ENCODE measurements around the gene PABPN1L. TPM values are rescaled to one million over a fixed set of nuclear protein-coding genes. Genes with fewer than 3 reads are reported as not detected.

PABPN1L gene
- total RNA-seq, 2 experiments from 2014 or later, result not detected

DNA sequence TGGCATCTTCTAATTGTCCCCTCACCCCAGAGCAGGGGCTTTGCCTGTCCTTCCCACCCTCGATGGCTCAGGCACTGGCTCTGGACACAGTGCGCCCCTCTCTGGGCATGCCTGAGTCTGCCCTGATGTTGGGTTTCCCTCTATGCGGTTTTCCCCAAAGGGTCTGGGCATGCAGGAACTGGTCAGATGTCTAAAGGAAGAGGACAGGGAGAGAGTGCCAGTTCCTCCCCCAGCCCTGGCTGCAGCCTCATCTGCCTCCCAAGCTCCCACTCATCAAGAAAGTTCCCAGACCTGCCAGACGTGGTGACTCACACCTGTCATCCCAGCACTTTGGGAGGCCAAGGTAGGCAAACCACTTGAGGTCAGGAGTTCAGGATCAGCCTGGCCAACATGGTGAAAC, 41.3 kb upstream of the PABPN1L start:
- ChIA-PET POLR2A (no interaction called here), CTCF (no interaction called here)
- Mint-ChIP-seq H3K4me1 (no peaks in the 10 kb centered on the region), H3K27ac (no peak overlapping the region), H3K36me3 (ENCODE audit: low read depth) (no peaks in the 10 kb centered on the region), H3K4me3 (no peak overlapping the region), H3K9me3 (no peaks in the 10 kb centered on the region), H3K27me3 (no peaks in the 10 kb centered on the region)
- no peak for DNase-seq

DNA sequence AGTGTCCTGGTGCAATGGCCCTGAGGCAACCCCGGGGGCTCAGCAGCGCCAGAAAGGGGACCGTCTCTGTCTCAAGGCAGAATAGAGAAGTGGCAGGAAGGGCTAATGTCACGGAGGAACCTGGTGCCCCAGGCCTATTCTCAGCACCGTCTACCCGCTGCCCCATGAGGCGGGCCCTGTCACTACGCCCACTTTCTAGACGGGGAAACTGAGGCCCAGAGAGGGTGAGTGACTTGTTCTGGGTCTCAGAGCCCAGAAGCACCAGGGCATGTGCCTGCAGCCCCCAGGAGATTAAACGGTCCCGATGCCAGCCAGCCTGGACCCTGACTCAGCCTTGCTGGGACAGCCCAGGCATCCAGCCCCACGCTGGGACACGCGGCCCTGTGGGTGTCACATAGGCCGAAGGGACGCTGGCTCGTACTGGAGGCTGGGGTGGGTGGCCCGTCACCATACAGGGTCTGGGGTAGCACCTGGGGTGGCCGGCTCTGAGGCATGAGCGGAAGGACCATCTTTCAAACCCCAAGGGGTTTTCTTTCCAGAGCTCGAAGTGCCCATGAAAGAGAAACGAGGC, 40.2 kb upstream of the PABPN1L start:
- ChIA-PET POLR2A (no interaction called here), CTCF (no interaction called here)
- no peaks in the 10 kb centered on the region for H3K27me3 Mint-ChIP-seq
- no peak overlapping the region for H3K27ac Mint-ChIP-seq
- H3K4me1 Mint-ChIP-seq, result no peaks in the 10 kb centered on the region
- no peaks in the 10 kb centered on the region for H3K36me3 Mint-ChIP-seq (ENCODE audit: low read depth)
- H3K4me3 Mint-ChIP-seq, result no peak overlapping the region
- DNase-seq, result no peak
- no peaks in the 10 kb centered on the region for H3K9me3 Mint-ChIP-seq

DNA sequence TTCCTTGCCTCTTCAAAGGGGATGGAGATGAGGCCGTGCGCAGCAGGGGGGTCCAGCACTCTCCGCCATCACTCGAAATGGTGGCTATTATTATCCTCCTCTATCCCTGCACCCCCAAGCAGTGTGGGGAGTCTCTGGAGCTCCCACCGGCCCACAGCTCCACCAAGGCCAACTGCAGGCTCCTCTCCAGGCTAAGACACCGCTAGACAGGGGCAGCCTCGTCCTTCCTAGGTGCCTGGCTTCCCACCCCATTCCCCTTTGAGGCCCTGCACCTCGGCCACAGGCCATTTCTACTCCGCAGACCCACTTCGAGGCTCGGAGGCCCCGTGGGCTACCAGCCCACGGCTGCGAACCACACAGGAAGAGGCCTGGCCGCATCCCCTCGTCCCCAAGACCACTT, 39.6 kb upstream of the PABPN1L start:
- POLR2A ChIA-PET, result no interaction called here
- H3K4me3 Mint-ChIP-seq, result no peak overlapping the region
- no peak overlapping the region for H3K27ac Mint-ChIP-seq
- CTCF ChIA-PET, result no interaction called here
- no peak for DNase-seq
- no peaks in the 10 kb centered on the region for H3K4me1 Mint-ChIP-seq
- H3K9me3 Mint-ChIP-seq, result no peaks in the 10 kb centered on the region
- H3K27me3 Mint-ChIP-seq, result no peaks in the 10 kb centered on the region
- H3K36me3 Mint-ChIP-seq (ENCODE audit: low read depth), result no peaks in the 10 kb centered on the region

DNA sequence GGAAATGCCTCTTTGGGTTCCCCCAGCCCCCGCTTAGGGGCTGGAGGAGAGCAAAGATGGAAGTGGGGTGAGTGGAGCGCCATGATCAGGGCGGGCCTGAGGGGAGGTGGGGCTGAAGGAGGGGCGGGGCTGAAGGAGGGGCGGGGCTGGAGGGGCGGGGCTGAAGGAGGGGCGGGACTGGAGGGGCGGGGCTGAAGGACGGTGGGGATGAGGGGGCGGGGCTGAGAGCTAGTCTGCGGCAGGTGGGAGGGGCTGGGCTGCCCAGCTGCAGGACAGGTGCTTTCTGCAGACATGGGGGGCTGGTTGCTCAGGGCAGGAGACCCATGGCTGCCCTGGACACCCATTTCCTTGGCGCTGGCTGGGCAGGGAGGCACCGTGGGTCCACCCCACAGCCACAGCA, 39.1 kb upstream of the PABPN1L start:
- ChIA-PET CTCF (interaction anchor here (1.0 kb wide), 1 partner anchor 25 kb away, joined by 3 read pairs; no protein-coding TSS in a partner anchor), POLR2A (interaction anchor here (0.6 kb wide), 1 partner anchor 937 kb away, joined by 4 read pairs; no protein-coding TSS in a partner anchor)
- no peaks in the 10 kb centered on the region for H3K9me3 Mint-ChIP-seq
- DNase-seq, result no peak
- no peak overlapping the region for H3K27ac Mint-ChIP-seq
- no peaks in the 10 kb centered on the region for H3K4me1 Mint-ChIP-seq
- H3K36me3 Mint-ChIP-seq (ENCODE audit: low read depth), result no peaks in the 10 kb centered on the region
- no peak overlapping the region for H3K4me3 Mint-ChIP-seq
- no peaks in the 10 kb centered on the region for H3K27me3 Mint-ChIP-seq

DNA sequence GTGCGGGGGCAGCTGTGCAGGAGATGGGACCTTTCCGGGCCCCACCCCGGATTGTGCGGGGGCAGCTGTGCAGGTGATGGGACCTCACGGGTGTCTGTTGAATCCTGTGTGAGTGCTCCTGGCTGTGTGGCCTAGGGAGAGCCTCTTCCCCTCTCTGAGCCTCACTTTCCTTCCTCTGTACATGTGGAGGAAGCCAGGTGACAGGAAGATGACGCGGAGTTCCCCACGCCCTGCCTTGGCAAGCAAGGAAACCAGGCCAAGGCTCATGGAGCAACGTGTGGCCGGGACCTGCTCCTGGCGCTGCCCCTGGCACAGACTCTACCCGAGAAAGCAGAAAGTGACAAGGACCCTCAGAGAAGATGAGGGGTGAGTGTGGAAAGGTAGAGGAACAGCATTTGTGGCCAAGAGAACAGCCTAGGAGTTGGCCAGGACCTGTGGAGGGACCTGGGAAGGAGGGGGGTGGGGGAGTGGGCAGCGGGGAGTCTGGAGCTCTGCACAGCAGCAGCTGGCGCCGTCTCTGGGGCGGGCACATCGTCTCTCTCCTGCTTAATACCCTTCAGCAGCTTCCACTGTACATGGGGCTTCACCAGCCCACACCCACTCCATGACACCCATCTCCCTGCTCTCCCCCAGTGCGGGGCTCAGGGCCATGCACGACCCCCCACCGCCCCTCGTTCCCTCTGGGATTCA, 38.4 kb upstream of the PABPN1L start:
- no peak for DNase-seq
- Mint-ChIP-seq H3K27me3 (no peaks in the 10 kb centered on the region), H3K4me1 (no peaks in the 10 kb centered on the region), H3K9me3 (no peaks in the 10 kb centered on the region), H3K36me3 (ENCODE audit: low read depth) (no peaks in the 10 kb centered on the region), H3K4me3 (no peak overlapping the region), H3K27ac (no peak overlapping the region)
- POLR2A ChIA-PET, result interaction anchor here (0.6 kb wide), 1 partner anchor 938 kb away, joined by 4 read pairs; no protein-coding TSS in a partner anchor
- CTCF ChIA-PET, result interaction anchor here (1.0 kb wide), 1 partner anchor 25 kb away, joined by 3 read pairs; no protein-coding TSS in a partner anchor

DNA sequence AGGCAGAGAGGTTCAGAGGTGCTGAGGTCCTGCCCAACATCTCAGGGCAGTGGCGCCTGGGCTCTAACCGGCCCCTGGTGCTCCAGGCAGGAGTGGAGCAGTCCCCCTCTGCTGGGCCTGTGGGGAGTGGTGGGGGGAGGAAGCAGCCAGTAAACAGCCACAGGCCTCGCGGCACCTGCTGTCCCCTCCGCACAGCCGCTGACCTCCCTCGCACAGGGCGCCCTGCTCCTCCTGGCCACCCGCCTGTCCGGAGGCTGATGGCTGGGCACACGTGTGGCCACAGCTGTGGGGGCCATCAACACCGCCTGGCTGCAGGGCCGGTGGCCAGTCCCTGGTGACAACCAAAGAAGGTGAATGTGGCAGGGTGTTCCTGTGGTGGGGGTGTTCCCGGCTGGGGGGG, 36.8 kb upstream of the PABPN1L start:
- POLR2A ChIA-PET, result no interaction called here
- no peak overlapping the region for H3K4me3 Mint-ChIP-seq
- H3K9me3 Mint-ChIP-seq, result no peaks in the 10 kb centered on the region
- no peak for DNase-seq
- no peak overlapping the region for H3K27ac Mint-ChIP-seq
- no peaks in the 10 kb centered on the region for H3K4me1 Mint-ChIP-seq
- CTCF ChIA-PET, result no interaction called here
- H3K36me3 Mint-ChIP-seq (ENCODE audit: low read depth), result no peaks in the 10 kb centered on the region
- H3K27me3 Mint-ChIP-seq, result no peaks in the 10 kb centered on the region

DNA sequence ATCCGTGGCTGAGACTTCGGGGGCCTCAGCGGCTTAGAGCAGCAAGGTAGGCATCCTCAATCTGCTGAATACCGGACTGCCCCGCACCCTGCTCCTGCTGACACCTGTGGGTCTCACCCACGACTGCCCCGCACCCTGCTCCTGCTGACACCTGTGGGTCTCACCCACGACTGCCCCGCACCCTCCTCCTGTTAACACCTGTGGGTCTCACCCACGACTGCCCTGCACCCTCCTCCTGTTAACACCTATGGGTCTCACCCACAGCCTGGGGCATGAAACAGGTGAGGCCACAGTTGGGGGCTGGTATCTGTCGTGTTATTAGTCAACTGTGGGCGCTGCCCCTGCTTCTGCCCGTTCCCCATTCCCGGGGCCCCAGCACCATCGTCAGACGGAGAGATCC, 36.3 kb upstream of the PABPN1L start:
- H3K27me3 Mint-ChIP-seq, result no peaks in the 10 kb centered on the region
- DNase-seq, result no peak
- no peaks in the 10 kb centered on the region for H3K36me3 Mint-ChIP-seq (ENCODE audit: low read depth)
- H3K4me1 Mint-ChIP-seq, result no peaks in the 10 kb centered on the region
- ChIA-PET CTCF (no interaction called here), POLR2A (no interaction called here)
- no peaks in the 10 kb centered on the region for H3K9me3 Mint-ChIP-seq
- H3K27ac Mint-ChIP-seq, result no peak overlapping the region
- H3K4me3 Mint-ChIP-seq, result no peak overlapping the region

DNA sequence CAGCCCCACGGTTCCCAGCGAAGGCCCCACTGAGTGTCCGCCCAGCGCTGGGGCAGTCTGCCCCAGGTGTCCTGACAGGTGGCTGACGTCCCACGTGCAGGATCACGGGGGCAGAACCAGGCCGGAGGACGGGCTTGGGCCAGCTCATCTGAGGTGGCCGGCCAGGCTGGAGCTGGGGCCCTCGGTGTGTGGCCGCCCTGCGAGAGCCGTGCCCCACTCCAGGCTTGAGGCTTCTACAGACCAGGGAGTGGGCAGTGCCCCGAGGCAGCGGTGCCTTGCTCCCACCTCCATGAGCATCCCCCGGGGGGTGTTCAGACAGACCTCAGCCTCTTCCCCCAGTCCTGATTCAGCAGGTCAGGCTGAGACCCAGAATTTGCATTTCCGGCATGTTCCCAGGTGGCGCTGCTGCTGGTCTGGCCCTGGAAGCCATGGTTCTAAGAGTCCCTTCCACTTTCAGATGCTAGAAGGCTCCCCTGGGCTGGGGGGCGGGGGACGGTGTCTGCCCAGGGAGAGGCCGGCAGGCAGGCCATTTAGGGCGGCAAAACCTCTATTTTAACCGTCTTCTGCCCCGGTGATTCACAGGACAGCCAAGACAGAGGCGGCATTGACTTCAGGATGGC, 35.4 kb upstream of the PABPN1L start:
- H3K27me3 Mint-ChIP-seq, result no peaks in the 10 kb centered on the region

DNA sequence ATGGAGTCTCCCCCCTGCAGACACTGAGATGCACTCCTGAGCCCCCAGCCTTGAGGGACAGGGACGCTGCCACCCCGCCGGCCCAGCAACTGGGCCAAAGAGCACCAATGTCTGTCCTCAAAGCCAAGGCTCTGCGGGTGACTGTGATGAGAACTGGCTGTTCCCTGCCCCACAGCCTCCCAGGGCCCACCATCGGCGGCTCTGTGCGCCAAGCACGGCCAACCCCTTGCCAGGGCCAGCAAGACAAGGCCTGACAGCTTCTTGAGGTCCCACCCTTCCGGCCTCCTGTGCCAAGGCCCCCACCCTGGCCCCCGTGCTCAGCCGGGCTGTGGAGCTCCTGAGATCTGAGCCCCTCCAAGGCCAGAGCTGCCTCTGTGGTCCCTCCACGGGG, 34.2 kb upstream of the PABPN1L start:
- H3K4me1 Mint-ChIP-seq, result no peaks in the 10 kb centered on the region
- DNase-seq, result no peak
- no peaks in the 10 kb centered on the region for H3K9me3 Mint-ChIP-seq
- H3K4me3 Mint-ChIP-seq, result no peak overlapping the region
- H3K27ac Mint-ChIP-seq, result no peak overlapping the region
- ChIA-PET CTCF (no interaction called here), POLR2A (no interaction called here)
- H3K36me3 Mint-ChIP-seq (ENCODE audit: low read depth), result no peaks in the 10 kb centered on the region
- no peaks in the 10 kb centered on the region for H3K27me3 Mint-ChIP-seq

More for the DNA sequence above, 35.4 kb upstream of the PABPN1L start:
- Mint-ChIP-seq H3K4me1 (no peaks in the 10 kb centered on the region), H3K27ac (no peak overlapping the region), H3K36me3 (ENCODE audit: low read depth) (no peaks in the 10 kb centered on the region), H3K4me3 (no peak overlapping the region), H3K9me3 (no peaks in the 10 kb centered on the region)
- ChIA-PET POLR2A (no interaction called here), CTCF (no interaction called here)
- no peak for DNase-seq

DNA sequence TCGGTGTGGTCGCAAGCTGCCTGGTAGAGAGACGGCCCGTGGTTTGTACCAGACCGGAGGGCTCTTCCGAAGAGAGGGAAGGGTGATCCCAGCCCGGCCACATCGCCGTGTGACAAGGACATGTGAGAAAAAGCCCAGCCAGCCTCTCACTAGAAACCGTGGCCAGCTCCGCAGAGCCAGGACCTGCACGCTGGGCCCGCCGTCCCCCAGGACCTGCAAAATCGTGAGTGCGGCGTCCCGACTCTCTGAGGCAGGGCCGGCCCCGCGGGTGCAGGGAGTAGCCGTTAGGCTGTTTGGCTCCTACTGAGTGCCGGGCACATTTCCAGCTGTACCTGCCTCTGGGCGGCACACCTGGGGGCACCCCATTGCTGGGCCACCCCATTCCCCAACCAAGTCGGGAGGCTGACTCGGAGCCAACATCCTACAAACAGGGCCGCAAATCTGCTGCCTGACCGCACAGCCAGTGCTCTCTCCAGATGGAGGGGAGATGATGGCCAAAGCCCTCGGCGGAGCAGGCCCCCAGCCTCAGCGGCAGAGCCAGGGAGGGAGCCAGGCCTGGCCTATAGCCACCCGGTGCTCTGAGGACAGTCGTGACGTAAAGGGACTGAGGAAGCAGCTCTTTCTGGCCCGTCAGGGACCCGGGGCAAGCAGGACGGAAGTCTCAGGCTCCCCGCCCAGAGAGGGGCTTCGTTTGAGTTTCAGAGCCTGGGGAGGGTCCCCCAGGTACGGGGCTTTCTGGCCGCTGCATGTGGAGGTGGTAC, 33.6 kb upstream of the PABPN1L start:
- no peak overlapping the region for H3K27ac Mint-ChIP-seq
- H3K36me3 Mint-ChIP-seq (ENCODE audit: low read depth), result no peaks in the 10 kb centered on the region
- H3K27me3 Mint-ChIP-seq, result no peaks in the 10 kb centered on the region
- ChIA-PET POLR2A (no interaction called here), CTCF (no interaction called here)
- H3K4me3 Mint-ChIP-seq, result no peak overlapping the region
- no peaks in the 10 kb centered on the region for H3K4me1 Mint-ChIP-seq
- H3K9me3 Mint-ChIP-seq, result no peaks in the 10 kb centered on the region
- no peak for DNase-seq

DNA sequence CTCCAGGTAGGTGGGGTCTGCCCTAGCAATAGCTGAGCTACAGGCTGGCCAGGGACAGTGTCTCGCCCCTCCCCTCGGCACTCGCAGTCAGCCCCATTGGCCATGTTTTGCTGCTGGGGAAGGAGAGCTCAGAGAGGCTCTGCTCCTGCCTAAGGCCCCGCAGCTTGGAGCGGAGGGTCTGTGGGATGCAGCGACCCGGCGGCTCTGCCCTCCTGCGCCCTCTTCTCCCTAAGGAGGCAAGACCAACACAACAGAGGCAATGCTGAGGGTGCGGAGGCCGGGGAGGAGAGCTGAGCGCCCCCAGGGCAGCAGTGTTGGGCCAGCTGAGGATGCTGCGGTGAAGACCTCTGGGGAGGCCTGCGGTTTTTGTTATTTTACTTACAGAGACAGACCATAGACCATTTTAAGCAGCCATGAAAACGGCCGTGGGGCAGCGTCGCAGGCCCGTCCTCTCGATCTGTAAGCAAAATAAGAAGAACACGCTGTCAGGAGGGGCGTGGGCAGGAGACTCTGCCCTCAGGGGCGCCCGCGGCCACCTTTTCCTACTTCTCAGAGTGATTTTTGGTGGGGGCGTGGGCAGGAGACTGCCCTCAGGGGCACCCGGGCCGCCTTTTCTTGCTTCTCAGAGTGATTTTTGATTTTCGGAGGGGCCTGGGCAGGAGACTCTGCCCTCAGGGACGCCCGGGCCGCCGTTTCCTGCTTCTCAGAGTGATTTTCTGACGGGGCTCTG, 31.4 kb upstream of the PABPN1L start:
- no peaks in the 10 kb centered on the region for H3K27me3 Mint-ChIP-seq
- no peak for DNase-seq
- no peaks in the 10 kb centered on the region for H3K9me3 Mint-ChIP-seq
- no peaks in the 10 kb centered on the region for H3K36me3 Mint-ChIP-seq (ENCODE audit: low read depth)
- no peaks in the 10 kb centered on the region for H3K4me1 Mint-ChIP-seq
- no peak overlapping the region for H3K4me3 Mint-ChIP-seq
- ChIA-PET CTCF (no interaction called here), POLR2A (no interaction called here)
- H3K27ac Mint-ChIP-seq, result no peak overlapping the region

DNA sequence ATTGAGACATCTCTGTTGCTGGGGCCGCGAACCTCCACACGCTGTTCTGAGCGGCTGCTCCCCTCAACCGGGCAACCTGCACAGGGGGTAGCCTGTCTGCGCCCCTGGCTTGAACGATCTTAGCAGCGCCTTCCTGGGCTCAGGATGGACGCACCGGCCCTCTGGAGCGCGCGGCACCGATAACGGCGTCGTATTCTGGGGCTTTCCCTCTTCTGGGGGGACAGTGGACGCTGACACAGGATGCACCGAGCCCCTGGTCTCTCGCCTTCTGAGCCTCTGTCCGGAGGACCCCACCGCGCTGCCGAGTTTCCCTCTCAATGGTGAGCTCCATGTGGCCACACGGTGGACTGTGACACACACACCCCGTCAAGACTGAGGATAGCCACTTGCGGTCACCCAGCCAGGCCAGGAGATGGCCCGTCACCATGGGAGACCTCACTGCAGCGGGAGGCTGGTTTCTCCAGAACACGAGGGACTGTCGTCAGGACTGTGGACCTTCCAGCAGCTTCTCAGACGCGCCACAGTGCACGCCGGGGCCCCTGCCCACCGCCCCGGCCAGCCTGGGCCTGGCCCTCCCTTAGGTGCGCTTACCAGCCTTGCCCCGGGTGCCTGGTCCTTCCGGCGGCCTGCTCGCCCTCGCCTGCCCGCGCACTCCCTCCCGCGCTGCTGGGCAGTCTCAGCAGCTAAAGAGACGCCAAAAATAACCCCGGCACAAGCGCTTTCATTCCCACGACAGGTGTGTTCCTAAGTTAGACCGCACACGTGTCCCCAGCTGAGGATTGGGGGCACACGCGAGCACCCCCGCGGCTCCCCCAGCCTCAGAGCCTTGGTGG, 30.0 kb upstream of the PABPN1L start:
- Mint-ChIP-seq H3K27ac (no peak overlapping the region), H3K9me3 (no peaks in the 10 kb centered on the region), H3K36me3 (ENCODE audit: low read depth) (no peaks in the 10 kb centered on the region), H3K4me1 (no peaks in the 10 kb centered on the region), H3K27me3 (no peaks in the 10 kb centered on the region), H3K4me3 (no peak overlapping the region)
- ChIA-PET POLR2A (no interaction called here), CTCF (no interaction called here)
- no peak for DNase-seq
